GM23338 (cell line): ENCODE results near the gene STRN4. TPM values are rescaled to one million over a fixed set of nuclear protein-coding genes. Genes with fewer than 3 reads are reported as not detected.
"Not testable (repeated sequence)": the region's sequence is repeated elsewhere in the genome, so short reads cannot be mapped to it uniquely, and the experiment has no call there.

Source experiments
- ATAC-seq: fragments of 200-7000 bp; cut with Tn5 transposase; 3 replicates; pipeline ENCODE4 v1.9.1; 2020
- DNase-seq: peaks from one replicate; pipeline ENCODE4 v3.0.0-alpha.2; 2015; ENCODE audit warnings: low spot score
- H2AFZ ChIP-seq: fragments of 200-600 bp; sonication (generic); 2 replicates; pipeline ENCODE4 v1.8.0; 2016; ENCODE audit warnings: antibody characterized with exemption, mild to moderate bottlenecking, moderate library complexity
- H3F3A ChIP-seq: fragments of 200-600 bp; sonication (generic); replicated peaks from 2 replicates; pipeline ENCODE4 v1.8.0; 2017; ENCODE audit warnings: antibody characterized with exemption, mixed run types, low read depth
- H3K27ac ChIP-seq: fragments of 200-600 bp; sonication (generic); 2 replicates; pipeline ENCODE4 v1.6.1; 2016; ENCODE audit warnings: low read depth
- H3K27me3 ChIP-seq: fragments of 200-600 bp; sonication (generic); 2 replicates; pipeline ENCODE4 v1.8.0; 2016; ENCODE audit warnings: mild to moderate bottlenecking, mixed run types, moderate library complexity; ENCODE audit not compliant: insufficient read depth
- H3K36me3 ChIP-seq: fragments of 200-600 bp; sonication (generic); 2 replicates; pipeline ENCODE4 v1.8.0; 2016; ENCODE audit warnings: mild to moderate bottlenecking; ENCODE audit not compliant: insufficient read depth
- H3K4me1 ChIP-seq: fragments of 200-600 bp; sonication (generic); 2 replicates; pipeline ENCODE4 v1.8.0; 2016; ENCODE audit warnings: mild to moderate bottlenecking, moderate library complexity; ENCODE audit not compliant: insufficient read depth
- H3K4me2 ChIP-seq: fragments of 200-600 bp; sonication (generic); 2 replicates; pipeline ENCODE4 v1.7.1; 2017; ENCODE audit warnings: mixed run types
- H3K4me3 ChIP-seq: fragments of 200-600 bp; sonication (generic); 2 replicates; pipeline ENCODE4 v1.6.1; 2016; ENCODE audit warnings: mixed run types
- H3K79me2 ChIP-seq: fragments of 200-600 bp; sonication (generic); replicated peaks from 2 replicates; pipeline ENCODE4 v1.8.0; 2017; ENCODE audit warnings: mild to moderate bottlenecking; ENCODE audit not compliant: insufficient read depth
- H3K9me2 ChIP-seq: fragments of 200-600 bp; sonication (generic); 2 replicates; pipeline ENCODE4 v1.8.0; 2017; ENCODE audit not compliant: insufficient read depth
- H4K20me1 ChIP-seq: fragments of 200-600 bp; sonication (generic); replicated peaks from 2 replicates; pipeline ENCODE4 v1.8.0; 2017; ENCODE audit warnings: mild to moderate bottlenecking; ENCODE audit not compliant: insufficient read depth
- H3K27ac Mint-ChIP-seq: 2 replicates; pipeline ENCODE4 v1.8.0; 2020; ENCODE audit warnings: inconsistent platforms, mild to moderate bottlenecking, moderate library complexity, mixed read lengths
- H3K27me3 Mint-ChIP-seq: 3 replicates; pipeline ENCODE4 v1.8.0; 2022; ENCODE audit warnings: low read depth, mild to moderate bottlenecking, moderate library complexity, mixed read lengths, inconsistent platforms; ENCODE audit not compliant: insufficient read depth, poor library complexity
- H3K36me3 Mint-ChIP-seq: 3 replicates; pipeline ENCODE4 v1.8.0; 2021; ENCODE audit warnings: low read depth, mild to moderate bottlenecking, inconsistent platforms, moderate library complexity, mixed read lengths
- H3K4me1 Mint-ChIP-seq: 3 replicates; pipeline ENCODE4 v1.8.0; 2020; ENCODE audit warnings: mild to moderate bottlenecking, inconsistent platforms, mixed read lengths
- H3K4me3 Mint-ChIP-seq: 3 replicates; pipeline ENCODE4 v1.8.0; 2021; ENCODE audit warnings: moderate library complexity, mild to moderate bottlenecking, inconsistent platforms, mixed read lengths
- H3K9me3 Mint-ChIP-seq: 3 replicates; pipeline ENCODE4 v1.8.0; 2020; ENCODE audit warnings: moderate library complexity, mild to moderate bottlenecking, inconsistent platforms, mixed read lengths
- EZH2phosphoT487 ChIP-seq: fragments of 200-600 bp; sonication (generic); IDR thresholded peaks from one replicate; pipeline ENCODE4 v1.8.1; 2018; ENCODE audit warnings: antibody characterized with exemption; ENCODE audit not compliant: unreplicated experiment
- POLR2AphosphoS5 ChIP-seq: IDR thresholded peaks from 2 replicates; pipeline ENCODE4 v1.6.1; 2016; ENCODE audit warnings: antibody characterized with exemption, low read depth
- polyA plus RNA-seq: library from polyadenylated mRNA; unstranded; fragments of >200 nt; fragmentation: Nextera tagmentation; extraction: Ambion mirVana; gene quantifications from 2 replicates; pipeline ENCODE4 v1.2.1, GENCODE V29; 2016
- total RNA-seq: library from RNA; depleted of rRNA; stranded (reverse); fragments of >200 nt; shearing (Covaris generic); gene quantifications from 2 replicates; pipeline ENCODE4 v1.2.3, GENCODE V29; 2014
- TF ChIP-seq, protein P1 (sequence below): fragments of 250-450 bp; sonication (Bioruptor Pico); IDR thresholded peaks from 2 replicates; pipeline ENCODE4 v1.5.0; 2020; ENCODE audit warnings: mild to moderate bottlenecking, moderate library complexity

Gene STRN4
- total and polyA plus RNA-seq, 2 experiments from 2014 or later: 62.1 to 140 TPM

DNA sequence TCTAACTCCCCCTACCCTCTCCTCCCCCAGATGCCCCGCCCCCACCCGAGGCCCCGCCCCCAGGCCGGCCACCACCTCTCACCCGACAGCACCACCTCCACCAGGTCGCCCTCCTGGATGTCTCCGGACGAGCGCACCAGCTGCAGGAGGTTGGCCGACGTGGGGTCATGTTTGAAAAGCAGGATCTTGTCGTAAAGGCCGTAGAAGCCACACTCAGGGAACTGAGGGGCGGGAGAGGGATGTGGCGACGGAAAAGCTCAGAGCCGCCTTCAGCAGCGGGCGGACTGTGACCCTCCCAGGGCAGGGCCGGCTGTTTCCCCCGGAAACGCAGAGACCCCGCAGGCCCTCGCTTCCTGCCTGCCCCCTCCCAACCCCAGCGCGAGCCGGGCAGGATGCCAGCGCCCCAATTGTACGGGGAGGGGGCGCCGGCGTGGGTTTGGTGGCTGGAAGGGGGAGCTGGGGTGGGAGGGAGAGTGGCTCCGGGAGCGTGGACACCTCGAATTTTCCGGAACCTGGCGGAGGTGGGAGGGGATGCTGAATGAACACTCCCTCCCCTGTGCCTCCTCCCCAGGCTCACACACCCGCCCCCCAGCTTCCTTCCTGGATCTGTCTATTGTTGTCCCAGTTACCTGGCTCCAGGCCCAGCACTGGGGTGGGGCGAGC lies 32.3 kb downstream of the STRN4 start:
- TF ChIP-seq EZH2phosphoT487 (no peak), POLR2AphosphoS5 (peak; percentile 76)
- no peaks in the 10 kb centered on the region for H3K9me3 Mint-ChIP-seq
- ATAC-seq: peak; percentile 37
- H3K36me3 Mint-ChIP-seq: peaks cover 22% of the 10 kb centered on the region
- peaks cover 18% of the 10 kb centered on the region for H3K27me3 Mint-ChIP-seq
- Histone ChIP-seq H4K20me1 (peaks cover 19% of the 10 kb centered on the region), H3K4me3 (peak overlapping the region; percentile 97), H3K9me2 (no peaks in the 10 kb centered on the region), H2AFZ (peak overlapping the region; percentile 47; the same call in 1 of the 2 replicates), H3K27ac (peak overlapping the region; percentile 78; the same call in 1 of the 2 replicates), H3K4me1 (peaks cover 28% of the 10 kb centered on the region), H3K79me2 (peaks cover 33% of the 10 kb centered on the region), H3K36me3 (0 out of 2 replicates have a peak, but pooled peaks cover 13% of the 10 kb centered on the region), H3K4me2 (peak overlapping the region; percentile 77), H3K27me3 (no peaks in the 10 kb centered on the region), H3F3A (peaks cover 23% of the 10 kb centered on the region)
- H3K27ac Mint-ChIP-seq: peak overlapping the region; percentile 92; the same call in 1 of the 2 replicates
- H3K4me3 Mint-ChIP-seq: peak overlapping the region; percentile 97
- peaks cover 28% of the 10 kb centered on the region for H3K4me1 Mint-ChIP-seq
- DNase-seq: peak; percentile 91

DNA sequence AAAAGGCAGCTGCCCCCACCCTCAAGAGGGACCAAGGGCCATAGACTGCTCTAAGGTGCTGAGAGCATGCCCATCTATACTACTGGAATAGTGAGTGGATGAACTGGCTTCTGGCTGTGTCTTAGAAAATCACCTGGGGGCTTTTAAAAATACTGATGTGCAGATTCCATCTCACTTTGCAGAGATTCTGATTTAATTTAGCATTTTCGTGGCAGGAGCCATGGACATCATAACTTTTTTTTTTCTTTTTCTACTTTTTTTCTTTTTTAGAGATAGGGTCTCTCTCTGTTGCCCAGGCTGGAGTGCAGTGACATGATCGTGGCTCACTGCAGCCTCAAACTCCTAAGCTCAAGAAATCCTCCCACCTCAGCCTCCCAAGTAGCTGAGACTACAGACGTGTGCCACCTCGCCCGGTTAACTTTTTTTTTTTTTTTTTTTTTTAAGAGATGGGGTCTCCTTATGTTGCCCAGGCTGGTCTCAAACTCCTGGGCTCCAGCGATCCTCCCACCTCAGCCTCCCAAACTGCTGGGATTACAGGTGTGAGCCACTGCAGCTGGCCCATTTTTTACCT lies 33.4 kb downstream of the STRN4 start:
- Histone ChIP-seq H3K27ac (peak overlapping the region; percentile 45; the same call in 1 of the 2 replicates), H3K4me1 (peaks cover 23% of the 10 kb centered on the region), H3F3A (peaks cover 14% of the 10 kb centered on the region), H3K4me2 (peak overlapping the region; percentile 77), H3K36me3 (0 out of 2 replicates have a peak, but pooled peaks cover 13% of the 10 kb centered on the region), H3K79me2 (peaks cover 33% of the 10 kb centered on the region), H3K4me3 (peak overlapping the region; percentile 97), H4K20me1 (peaks cover 24% of the 10 kb centered on the region)
- not testable (repeated sequence) for H3K9me3 Mint-ChIP-seq, H3K27me3 ChIP-seq, H2AFZ ChIP-seq, ATAC-seq, H3K9me2 ChIP-seq, H3K27ac Mint-ChIP-seq, DNase-seq
- H3K4me3 Mint-ChIP-seq: peak overlapping the region; percentile 97; the same call in 1 of the 3 replicates
- H3K36me3 Mint-ChIP-seq: peaks cover 32% of the 10 kb centered on the region
- H3K4me1 Mint-ChIP-seq: peaks cover 22% of the 10 kb centered on the region
- H3K27me3 Mint-ChIP-seq: peaks cover 15% of the 10 kb centered on the region

DNA sequence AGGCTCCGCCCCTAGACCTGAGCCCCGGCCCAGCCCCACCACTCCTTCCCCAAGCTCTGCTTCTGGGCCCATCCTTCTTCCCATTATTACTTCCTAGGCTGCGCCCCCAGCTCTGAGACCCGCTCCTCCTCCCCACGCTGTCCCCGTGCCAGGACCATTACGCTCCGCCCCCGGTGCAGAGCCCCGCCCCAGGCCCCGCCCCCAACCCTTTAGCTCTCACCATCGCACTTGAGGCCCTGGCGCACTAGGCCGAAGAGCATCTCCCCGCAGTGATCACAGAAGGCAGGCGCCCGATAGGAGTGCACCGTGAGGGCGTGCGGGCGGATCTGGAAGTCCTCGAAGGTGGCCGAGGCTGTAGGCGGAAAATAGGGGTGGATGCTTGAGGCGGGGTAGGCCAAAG lies 35.6 kb downstream of the STRN4 start:
- no peak overlapping the region for H3K4me3 Mint-ChIP-seq
- 0 out of 2 replicates have a peak, but pooled peaks cover 13% of the 10 kb centered on the region for H3K36me3 ChIP-seq

More for the DNA sequence above, 35.6 kb downstream of the STRN4 start:
- Histone ChIP-seq H3K9me2 (no peaks in the 10 kb centered on the region), H3F3A (peaks cover 14% of the 10 kb centered on the region), H3K27ac (peak overlapping the region; percentile 84), H3K4me2 (no peak overlapping the region), H2AFZ (no peak overlapping the region), H3K4me3 (no peak overlapping the region), H3K79me2 (peaks cover 28% of the 10 kb centered on the region), H3K27me3 (no peaks in the 10 kb centered on the region), H4K20me1 (peaks cover 24% of the 10 kb centered on the region), H3K4me1 (peaks cover 20% of the 10 kb centered on the region)
- H3K4me1 Mint-ChIP-seq: peaks cover 18% of the 10 kb centered on the region
- ATAC-seq (peak; percentile 76), DNase-seq (peak; percentile 89)
- TF ChIP-seq POLR2AphosphoS5: peak; percentile 54
- TF ChIP-seq, protein P1, sequence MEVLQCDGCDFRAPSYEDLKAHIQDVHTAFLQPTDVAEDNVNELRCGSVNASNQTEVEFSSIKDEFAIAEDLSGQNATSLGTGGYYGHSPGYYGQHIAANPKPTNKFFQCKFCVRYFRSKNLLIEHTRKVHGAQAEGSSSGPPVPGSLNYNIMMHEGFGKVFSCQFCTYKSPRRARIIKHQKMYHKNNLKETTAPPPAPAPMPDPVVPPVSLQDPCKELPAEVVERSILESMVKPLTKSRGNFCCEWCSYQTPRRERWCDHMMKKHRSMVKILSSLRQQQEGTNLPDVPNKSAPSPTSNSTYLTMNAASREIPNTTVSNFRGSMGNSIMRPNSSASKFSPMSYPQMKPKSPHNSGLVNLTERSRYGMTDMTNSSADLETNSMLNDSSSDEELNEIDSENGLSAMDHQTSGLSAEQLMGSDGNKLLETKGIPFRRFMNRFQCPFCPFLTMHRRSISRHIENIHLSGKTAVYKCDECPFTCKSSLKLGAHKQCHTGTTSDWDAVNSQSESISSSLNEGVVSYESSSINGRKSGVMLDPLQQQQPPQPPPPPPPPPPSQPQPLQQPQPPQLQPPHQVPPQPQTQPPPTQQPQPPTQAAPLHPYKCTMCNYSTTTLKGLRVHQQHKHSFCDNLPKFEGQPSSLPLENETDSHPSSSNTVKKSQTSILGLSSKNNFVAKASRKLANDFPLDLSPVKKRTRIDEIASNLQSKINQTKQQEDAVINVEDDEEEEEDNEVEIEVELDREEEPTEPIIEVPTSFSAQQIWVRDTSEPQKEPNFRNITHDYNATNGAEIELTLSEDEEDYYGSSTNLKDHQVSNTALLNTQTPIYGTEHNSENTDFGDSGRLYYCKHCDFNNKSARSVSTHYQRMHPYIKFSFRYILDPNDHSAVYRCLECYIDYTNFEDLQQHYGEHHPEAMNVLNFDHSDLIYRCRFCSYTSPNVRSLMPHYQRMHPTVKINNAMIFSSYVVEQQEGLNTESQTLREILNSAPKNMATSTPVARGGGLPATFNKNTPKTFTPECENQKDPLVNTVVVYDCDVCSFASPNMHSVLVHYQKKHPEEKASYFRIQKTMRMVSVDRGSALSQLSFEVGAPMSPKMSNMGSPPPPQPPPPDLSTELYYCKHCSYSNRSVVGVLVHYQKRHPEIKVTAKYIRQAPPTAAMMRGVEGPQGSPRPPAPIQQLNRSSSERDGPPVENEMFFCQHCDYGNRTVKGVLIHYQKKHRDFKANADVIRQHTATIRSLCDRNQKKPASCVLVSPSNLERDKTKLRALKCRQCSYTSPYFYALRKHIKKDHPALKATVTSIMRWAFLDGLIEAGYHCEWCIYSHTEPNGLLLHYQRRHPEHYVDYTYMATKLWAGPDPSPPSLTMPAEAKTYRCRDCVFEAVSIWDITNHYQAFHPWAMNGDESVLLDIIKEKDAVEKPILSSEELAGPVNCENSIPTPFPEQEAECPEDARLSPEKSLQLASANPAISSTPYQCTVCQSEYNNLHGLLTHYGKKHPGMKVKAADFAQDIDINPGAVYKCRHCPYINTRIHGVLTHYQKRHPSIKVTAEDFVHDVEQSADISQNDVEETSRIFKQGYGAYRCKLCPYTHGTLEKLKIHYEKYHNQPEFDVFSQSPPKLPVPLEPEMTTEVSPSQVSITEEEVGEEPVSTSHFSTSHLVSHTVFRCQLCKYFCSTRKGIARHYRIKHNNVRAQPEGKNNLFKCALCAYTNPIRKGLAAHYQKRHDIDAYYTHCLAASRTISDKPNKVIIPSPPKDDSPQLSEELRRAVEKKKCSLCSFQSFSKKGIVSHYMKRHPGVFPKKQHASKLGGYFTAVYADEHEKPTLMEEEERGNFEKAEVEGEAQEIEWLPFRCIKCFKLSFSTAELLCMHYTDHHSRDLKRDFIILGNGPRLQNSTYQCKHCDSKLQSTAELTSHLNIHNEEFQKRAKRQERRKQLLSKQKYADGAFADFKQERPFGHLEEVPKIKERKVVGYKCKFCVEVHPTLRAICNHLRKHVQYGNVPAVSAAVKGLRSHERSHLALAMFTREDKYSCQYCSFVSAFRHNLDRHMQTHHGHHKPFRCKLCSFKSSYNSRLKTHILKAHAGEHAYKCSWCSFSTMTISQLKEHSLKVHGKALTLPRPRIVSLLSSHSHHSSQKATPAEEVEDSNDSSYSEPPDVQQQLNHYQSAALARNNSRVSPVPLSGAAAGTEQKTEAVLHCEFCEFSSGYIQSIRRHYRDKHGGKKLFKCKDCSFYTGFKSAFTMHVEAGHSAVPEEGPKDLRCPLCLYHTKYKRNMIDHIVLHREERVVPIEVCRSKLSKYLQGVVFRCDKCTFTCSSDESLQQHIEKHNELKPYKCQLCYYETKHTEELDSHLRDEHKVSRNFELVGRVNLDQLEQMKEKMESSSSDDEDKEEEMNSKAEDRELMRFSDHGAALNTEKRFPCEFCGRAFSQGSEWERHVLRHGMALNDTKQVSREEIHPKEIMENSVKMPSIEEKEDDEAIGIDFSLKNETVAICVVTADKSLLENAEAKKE (CRISPR knock-in tag): no peak
- no peaks in the 10 kb centered on the region for H3K9me3 Mint-ChIP-seq
- H3K27me3 Mint-ChIP-seq: peaks cover 12% of the 10 kb centered on the region
- no peak overlapping the region for H3K27ac Mint-ChIP-seq
- H3K36me3 Mint-ChIP-seq: peaks cover 51% of the 10 kb centered on the region
